ENCODE data around the gene SCN5A. TPM values are rescaled to one million over a fixed set of nuclear protein-coding genes. Genes with fewer than 3 reads are reported as not detected.

Gene SCN5A
- total and polyA plus RNA-seq, 2 experiments from 2014 or later = 10.2 to 10.6 TPM

DNA sequence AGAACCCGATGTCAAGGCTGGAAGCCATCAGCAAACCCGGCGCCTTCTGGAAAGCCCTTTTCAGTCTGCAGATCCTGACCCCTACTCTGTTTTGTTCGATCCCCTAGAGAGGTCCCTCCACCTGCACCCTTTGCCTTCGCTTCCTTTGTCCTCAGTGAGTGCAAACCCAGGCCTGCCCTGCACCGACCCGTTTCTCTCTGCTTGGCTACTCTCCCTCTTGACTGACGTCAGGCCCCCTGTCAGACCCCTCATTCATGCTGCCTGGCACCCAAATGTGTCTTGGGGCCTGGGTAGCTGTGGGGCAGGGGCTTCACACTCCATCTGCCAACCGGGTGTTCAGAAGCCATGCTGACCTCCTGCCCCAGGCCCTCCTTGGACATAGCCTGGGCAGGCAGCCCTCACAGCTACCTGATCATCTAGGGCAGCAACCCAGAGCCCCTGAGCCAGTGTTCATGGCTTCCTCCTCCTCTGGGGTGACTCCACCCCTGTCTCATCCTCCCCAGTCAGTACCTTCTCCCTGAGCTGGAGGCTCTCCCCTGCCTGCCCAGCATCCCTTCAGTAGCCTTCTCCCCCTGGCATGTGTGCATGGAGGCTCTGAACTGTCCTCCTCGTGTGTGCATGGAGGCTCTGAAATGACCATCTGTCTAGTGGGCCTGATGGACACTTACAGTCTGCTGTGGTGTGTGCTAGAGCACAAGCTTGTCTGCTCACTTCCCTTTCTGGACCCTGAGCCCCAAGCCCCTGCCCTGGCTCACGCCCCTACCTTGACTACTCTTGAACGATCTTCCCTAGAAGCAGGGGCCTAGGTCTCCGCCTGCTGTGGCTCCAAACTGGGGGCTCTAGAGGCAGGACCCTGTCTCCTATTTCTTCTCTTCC lies 83.9 kb downstream of the SCN5A start (continued):
- TF ChIP-seq, protein P1, sequence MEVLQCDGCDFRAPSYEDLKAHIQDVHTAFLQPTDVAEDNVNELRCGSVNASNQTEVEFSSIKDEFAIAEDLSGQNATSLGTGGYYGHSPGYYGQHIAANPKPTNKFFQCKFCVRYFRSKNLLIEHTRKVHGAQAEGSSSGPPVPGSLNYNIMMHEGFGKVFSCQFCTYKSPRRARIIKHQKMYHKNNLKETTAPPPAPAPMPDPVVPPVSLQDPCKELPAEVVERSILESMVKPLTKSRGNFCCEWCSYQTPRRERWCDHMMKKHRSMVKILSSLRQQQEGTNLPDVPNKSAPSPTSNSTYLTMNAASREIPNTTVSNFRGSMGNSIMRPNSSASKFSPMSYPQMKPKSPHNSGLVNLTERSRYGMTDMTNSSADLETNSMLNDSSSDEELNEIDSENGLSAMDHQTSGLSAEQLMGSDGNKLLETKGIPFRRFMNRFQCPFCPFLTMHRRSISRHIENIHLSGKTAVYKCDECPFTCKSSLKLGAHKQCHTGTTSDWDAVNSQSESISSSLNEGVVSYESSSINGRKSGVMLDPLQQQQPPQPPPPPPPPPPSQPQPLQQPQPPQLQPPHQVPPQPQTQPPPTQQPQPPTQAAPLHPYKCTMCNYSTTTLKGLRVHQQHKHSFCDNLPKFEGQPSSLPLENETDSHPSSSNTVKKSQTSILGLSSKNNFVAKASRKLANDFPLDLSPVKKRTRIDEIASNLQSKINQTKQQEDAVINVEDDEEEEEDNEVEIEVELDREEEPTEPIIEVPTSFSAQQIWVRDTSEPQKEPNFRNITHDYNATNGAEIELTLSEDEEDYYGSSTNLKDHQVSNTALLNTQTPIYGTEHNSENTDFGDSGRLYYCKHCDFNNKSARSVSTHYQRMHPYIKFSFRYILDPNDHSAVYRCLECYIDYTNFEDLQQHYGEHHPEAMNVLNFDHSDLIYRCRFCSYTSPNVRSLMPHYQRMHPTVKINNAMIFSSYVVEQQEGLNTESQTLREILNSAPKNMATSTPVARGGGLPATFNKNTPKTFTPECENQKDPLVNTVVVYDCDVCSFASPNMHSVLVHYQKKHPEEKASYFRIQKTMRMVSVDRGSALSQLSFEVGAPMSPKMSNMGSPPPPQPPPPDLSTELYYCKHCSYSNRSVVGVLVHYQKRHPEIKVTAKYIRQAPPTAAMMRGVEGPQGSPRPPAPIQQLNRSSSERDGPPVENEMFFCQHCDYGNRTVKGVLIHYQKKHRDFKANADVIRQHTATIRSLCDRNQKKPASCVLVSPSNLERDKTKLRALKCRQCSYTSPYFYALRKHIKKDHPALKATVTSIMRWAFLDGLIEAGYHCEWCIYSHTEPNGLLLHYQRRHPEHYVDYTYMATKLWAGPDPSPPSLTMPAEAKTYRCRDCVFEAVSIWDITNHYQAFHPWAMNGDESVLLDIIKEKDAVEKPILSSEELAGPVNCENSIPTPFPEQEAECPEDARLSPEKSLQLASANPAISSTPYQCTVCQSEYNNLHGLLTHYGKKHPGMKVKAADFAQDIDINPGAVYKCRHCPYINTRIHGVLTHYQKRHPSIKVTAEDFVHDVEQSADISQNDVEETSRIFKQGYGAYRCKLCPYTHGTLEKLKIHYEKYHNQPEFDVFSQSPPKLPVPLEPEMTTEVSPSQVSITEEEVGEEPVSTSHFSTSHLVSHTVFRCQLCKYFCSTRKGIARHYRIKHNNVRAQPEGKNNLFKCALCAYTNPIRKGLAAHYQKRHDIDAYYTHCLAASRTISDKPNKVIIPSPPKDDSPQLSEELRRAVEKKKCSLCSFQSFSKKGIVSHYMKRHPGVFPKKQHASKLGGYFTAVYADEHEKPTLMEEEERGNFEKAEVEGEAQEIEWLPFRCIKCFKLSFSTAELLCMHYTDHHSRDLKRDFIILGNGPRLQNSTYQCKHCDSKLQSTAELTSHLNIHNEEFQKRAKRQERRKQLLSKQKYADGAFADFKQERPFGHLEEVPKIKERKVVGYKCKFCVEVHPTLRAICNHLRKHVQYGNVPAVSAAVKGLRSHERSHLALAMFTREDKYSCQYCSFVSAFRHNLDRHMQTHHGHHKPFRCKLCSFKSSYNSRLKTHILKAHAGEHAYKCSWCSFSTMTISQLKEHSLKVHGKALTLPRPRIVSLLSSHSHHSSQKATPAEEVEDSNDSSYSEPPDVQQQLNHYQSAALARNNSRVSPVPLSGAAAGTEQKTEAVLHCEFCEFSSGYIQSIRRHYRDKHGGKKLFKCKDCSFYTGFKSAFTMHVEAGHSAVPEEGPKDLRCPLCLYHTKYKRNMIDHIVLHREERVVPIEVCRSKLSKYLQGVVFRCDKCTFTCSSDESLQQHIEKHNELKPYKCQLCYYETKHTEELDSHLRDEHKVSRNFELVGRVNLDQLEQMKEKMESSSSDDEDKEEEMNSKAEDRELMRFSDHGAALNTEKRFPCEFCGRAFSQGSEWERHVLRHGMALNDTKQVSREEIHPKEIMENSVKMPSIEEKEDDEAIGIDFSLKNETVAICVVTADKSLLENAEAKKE (CRISPR knock-in tag; IDR thresholded peaks at IDR 0.05) = no peak
- TF ChIP-seq ZNF114 (CRISPR knock-in tag; IDR thresholded peaks at IDR 0.05) (no peak), ZNF331 (CRISPR knock-in tag; IDR thresholded peaks at IDR 0.05; ENCODE audit: low read depth) (no peak), STAT1 (IDR thresholded peaks at IDR 0.05; ENCODE audit: unreplicated experiment) (no peak), NANOG (IDR thresholded peaks at IDR 0.05; ENCODE audit: borderline replicate concordance) (no peak)
- TF ChIP-seq, protein P2, sequence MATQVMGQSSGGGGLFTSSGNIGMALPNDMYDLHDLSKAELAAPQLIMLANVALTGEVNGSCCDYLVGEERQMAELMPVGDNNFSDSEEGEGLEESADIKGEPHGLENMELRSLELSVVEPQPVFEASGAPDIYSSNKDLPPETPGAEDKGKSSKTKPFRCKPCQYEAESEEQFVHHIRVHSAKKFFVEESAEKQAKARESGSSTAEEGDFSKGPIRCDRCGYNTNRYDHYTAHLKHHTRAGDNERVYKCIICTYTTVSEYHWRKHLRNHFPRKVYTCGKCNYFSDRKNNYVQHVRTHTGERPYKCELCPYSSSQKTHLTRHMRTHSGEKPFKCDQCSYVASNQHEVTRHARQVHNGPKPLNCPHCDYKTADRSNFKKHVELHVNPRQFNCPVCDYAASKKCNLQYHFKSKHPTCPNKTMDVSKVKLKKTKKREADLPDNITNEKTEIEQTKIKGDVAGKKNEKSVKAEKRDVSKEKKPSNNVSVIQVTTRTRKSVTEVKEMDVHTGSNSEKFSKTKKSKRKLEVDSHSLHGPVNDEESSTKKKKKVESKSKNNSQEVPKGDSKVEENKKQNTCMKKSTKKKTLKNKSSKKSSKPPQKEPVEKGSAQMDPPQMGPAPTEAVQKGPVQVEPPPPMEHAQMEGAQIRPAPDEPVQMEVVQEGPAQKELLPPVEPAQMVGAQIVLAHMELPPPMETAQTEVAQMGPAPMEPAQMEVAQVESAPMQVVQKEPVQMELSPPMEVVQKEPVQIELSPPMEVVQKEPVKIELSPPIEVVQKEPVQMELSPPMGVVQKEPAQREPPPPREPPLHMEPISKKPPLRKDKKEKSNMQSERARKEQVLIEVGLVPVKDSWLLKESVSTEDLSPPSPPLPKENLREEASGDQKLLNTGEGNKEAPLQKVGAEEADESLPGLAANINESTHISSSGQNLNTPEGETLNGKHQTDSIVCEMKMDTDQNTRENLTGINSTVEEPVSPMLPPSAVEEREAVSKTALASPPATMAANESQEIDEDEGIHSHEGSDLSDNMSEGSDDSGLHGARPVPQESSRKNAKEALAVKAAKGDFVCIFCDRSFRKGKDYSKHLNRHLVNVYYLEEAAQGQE (IDR thresholded peaks at IDR 0.05; ENCODE audit: unreplicated experiment) = no peak
- TF ChIP-seq, protein P3, sequence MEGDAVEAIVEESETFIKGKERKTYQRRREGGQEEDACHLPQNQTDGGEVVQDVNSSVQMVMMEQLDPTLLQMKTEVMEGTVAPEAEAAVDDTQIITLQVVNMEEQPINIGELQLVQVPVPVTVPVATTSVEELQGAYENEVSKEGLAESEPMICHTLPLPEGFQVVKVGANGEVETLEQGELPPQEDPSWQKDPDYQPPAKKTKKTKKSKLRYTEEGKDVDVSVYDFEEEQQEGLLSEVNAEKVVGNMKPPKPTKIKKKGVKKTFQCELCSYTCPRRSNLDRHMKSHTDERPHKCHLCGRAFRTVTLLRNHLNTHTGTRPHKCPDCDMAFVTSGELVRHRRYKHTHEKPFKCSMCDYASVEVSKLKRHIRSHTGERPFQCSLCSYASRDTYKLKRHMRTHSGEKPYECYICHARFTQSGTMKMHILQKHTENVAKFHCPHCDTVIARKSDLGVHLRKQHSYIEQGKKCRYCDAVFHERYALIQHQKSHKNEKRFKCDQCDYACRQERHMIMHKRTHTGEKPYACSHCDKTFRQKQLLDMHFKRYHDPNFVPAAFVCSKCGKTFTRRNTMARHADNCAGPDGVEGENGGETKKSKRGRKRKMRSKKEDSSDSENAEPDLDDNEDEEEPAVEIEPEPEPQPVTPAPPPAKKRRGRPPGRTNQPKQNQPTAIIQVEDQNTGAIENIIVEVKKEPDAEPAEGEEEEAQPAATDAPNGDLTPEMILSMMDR (conservative IDR thresholded peaks at IDR 0.05; ENCODE audit: low read depth in 2 of 2) = no peak
